ENCODE measurements around the gene PNPLA3. TPM values are rescaled to one million over a fixed set of nuclear protein-coding genes. Genes with fewer than 3 reads are reported as not detected.

Gene PNPLA3
- total and polyA plus RNA-seq, 2 donors from 2014 or later = 0.54 to 1.2 TPM

GRCh38 chr22:43905681-43906080 lies 17.9 kb upstream of the PNPLA3 start:
- H3K27me3 ChIP-seq (ENCODE audit: control insufficient read depth, insufficient read depth, low read length) = no peaks in the 10 kb centered on the region
- H3K27ac ChIP-seq (ENCODE audit: low read depth in 2 of 2, low read length in 2 of 2) = no peak overlapping the region
- H3K9me3 ChIP-seq (ENCODE audit: control insufficient read depth in 2 of 3, insufficient read depth in 1 of 3, low read length in 3 of 3) = no peaks in the 10 kb centered on the region
- intact Hi-C loops (cut with DNase I) = no loop called here
- DNase-seq = no peak
- no peaks in the 10 kb centered on the region for H3K36me3 ChIP-seq (ENCODE audit: control insufficient read depth in 2 of 3, insufficient read depth in 3 of 3, low read length in 3 of 3)
- FAIRE-seq = no peak
- no peak overlapping the region for H3K9ac ChIP-seq (ENCODE audit: low read length in 3 of 3)
- H3K4me3 ChIP-seq (ENCODE audit: low read length in 3 of 3) = no peak overlapping the region
- no peaks in the 10 kb centered on the region for H3K4me1 ChIP-seq (ENCODE audit: control insufficient read depth in 2 of 3, insufficient read depth in 2 of 3, low read depth in 1 of 3, low read length in 3 of 3)
- TF ChIP-seq, protein P1, sequence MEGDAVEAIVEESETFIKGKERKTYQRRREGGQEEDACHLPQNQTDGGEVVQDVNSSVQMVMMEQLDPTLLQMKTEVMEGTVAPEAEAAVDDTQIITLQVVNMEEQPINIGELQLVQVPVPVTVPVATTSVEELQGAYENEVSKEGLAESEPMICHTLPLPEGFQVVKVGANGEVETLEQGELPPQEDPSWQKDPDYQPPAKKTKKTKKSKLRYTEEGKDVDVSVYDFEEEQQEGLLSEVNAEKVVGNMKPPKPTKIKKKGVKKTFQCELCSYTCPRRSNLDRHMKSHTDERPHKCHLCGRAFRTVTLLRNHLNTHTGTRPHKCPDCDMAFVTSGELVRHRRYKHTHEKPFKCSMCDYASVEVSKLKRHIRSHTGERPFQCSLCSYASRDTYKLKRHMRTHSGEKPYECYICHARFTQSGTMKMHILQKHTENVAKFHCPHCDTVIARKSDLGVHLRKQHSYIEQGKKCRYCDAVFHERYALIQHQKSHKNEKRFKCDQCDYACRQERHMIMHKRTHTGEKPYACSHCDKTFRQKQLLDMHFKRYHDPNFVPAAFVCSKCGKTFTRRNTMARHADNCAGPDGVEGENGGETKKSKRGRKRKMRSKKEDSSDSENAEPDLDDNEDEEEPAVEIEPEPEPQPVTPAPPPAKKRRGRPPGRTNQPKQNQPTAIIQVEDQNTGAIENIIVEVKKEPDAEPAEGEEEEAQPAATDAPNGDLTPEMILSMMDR (IDR thresholded peaks at IDR 0.05; ENCODE audit: borderline replicate concordance, extremely low read depth, insufficient read depth) = no peak

DNA sequence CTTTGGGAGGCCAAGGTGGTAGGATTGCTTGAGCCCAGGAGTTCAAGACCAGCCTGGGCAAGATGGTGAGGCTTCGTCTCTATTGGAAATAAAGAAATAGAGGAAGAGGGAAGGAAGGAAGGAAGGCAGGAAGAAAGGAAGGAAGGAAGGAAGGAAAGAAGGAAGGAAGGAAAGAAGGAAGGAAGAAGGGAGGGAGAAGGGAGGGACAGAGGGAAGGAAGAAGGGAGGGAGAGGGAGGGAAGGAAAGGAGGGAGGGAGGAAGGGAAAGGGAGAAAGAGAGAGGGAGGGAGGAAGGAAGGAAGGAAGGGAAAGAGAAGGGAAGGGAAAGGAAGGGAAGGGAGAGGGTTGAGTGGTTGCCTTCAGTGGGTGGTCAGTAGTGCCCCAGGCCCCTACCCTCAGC lies 13.9 kb upstream of the PNPLA3 start:
- TF ChIP-seq, protein P1 (IDR thresholded peaks at IDR 0.05; ENCODE audit: borderline replicate concordance, extremely low read depth, insufficient read depth) = no peak
- FAIRE-seq = no peak
- intact Hi-C loops (cut with DNase I) = no loop called here

DNA sequence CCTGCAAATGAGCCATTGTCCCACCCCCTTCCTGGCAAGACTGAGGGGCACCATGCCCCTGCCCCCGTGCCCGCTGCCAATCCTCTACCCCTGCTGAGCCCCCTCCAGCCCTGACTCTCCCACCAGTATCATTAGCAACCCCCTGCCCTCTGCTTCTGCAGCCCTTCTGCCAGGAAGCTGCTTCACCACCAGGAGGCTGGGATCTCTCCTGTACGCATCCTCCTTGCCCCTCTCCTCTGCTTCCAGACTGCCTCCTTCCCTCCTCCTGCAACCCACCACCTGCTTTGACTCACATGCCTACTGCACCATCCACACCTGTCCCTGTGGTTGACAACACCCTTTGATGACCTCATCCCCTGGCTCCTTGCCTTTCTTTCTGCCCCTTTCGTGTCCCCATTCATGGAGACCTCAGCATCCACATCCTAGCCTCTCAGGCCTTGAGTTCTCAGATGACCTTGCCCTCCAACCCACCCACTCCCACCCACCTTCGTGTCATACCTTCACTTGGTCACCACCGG lies 13.4 kb upstream of the PNPLA3 start:
- no peaks in the 10 kb centered on the region for H3K9me3 ChIP-seq (ENCODE audit: control insufficient read depth in 2 of 3, insufficient read depth in 1 of 3, low read length in 3 of 3)
- H3K36me3 ChIP-seq (ENCODE audit: control insufficient read depth in 2 of 3, insufficient read depth in 3 of 3, low read length in 3 of 3) = no peaks in the 10 kb centered on the region
- H3K9ac ChIP-seq (ENCODE audit: low read length in 3 of 3) = no peak overlapping the region
- H3K4me1 ChIP-seq (ENCODE audit: control insufficient read depth in 2 of 3, insufficient read depth in 2 of 3, low read depth in 1 of 3, low read length in 3 of 3) = no peaks in the 10 kb centered on the region
- H3K4me3 ChIP-seq (ENCODE audit: low read length in 3 of 3) = no peak overlapping the region
- no peak overlapping the region for H3K27ac ChIP-seq (ENCODE audit: low read depth in 2 of 2, low read length in 2 of 2)
- FAIRE-seq (no peak), DNase-seq (no peak)
- TF ChIP-seq, protein P1 (IDR thresholded peaks at IDR 0.05; ENCODE audit: borderline replicate concordance, extremely low read depth, insufficient read depth) = no peak
- intact Hi-C loops (cut with DNase I) = no loop called here
- no peaks in the 10 kb centered on the region for H3K27me3 ChIP-seq (ENCODE audit: control insufficient read depth, insufficient read depth, low read length)

More for the DNA sequence above, 13.9 kb upstream of the PNPLA3 start:
- no peak overlapping the region for H3K9ac ChIP-seq (ENCODE audit: low read length in 3 of 3)
- H3K27ac ChIP-seq (ENCODE audit: low read depth in 2 of 2, low read length in 2 of 2) = no peak overlapping the region
- no peaks in the 10 kb centered on the region for H3K9me3 ChIP-seq (ENCODE audit: control insufficient read depth in 2 of 3, insufficient read depth in 1 of 3, low read length in 3 of 3)
- no peak for DNase-seq
- no peaks in the 10 kb centered on the region for H3K4me1 ChIP-seq (ENCODE audit: control insufficient read depth in 2 of 3, insufficient read depth in 2 of 3, low read depth in 1 of 3, low read length in 3 of 3)
- no peaks in the 10 kb centered on the region for H3K27me3 ChIP-seq (ENCODE audit: control insufficient read depth, insufficient read depth, low read length)
- H3K4me3 ChIP-seq (ENCODE audit: low read length in 3 of 3) = no peak overlapping the region
- no peaks in the 10 kb centered on the region for H3K36me3 ChIP-seq (ENCODE audit: control insufficient read depth in 2 of 3, insufficient read depth in 3 of 3, low read length in 3 of 3)

DNA sequence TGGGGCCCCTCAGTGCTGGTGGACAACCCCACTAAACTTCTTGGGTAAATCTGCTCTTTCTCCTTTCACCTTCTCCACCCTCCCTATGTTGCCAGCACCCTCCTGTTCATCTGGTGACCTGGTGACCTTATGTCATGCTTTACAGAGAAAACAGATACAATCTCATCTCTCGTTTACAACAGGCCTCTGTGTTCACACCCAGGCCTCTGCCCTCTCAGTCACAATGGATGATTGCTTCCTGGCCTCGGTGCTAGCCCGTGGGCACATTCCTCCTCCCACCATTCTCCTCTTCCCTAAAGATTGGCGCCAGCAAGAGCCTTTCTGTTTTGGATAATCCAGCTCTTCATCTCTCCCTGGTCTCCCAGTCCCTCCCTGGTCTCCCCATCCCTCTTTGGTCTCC lies 12.3 kb upstream of the PNPLA3 start:
- Histone ChIP-seq H3K4me3 (ENCODE audit: low read length in 3 of 3) (no peak overlapping the region), H3K27ac (ENCODE audit: low read depth in 2 of 2, low read length in 2 of 2) (no peak overlapping the region), H3K9ac (ENCODE audit: low read length in 3 of 3) (no peak overlapping the region), H3K27me3 (ENCODE audit: control insufficient read depth, insufficient read depth, low read length) (no peaks in the 10 kb centered on the region), H3K36me3 (ENCODE audit: control insufficient read depth in 2 of 3, insufficient read depth in 3 of 3, low read length in 3 of 3) (no peaks in the 10 kb centered on the region), H3K4me1 (ENCODE audit: control insufficient read depth in 2 of 3, insufficient read depth in 2 of 3, low read depth in 1 of 3, low read length in 3 of 3) (no peaks in the 10 kb centered on the region), H3K9me3 (ENCODE audit: control insufficient read depth in 2 of 3, insufficient read depth in 1 of 3, low read length in 3 of 3) (no peaks in the 10 kb centered on the region)
- TF ChIP-seq, protein P1 (IDR thresholded peaks at IDR 0.05; ENCODE audit: borderline replicate concordance, extremely low read depth, insufficient read depth) = no peak
- DNase-seq (no peak), FAIRE-seq (no peak)
- intact Hi-C loops (cut with DNase I) = no loop called here

Measured in kidney (tissue), 14 donors.